Measurements from ENCODE around the gene HEXD. TPM values are rescaled to one million over a fixed set of nuclear protein-coding genes. Genes with fewer than 3 reads are reported as not detected.

The HEXD gene
- total RNA-seq, 2 experiments from 2014 or later: 24.4 to 25.0 TPM

DNA sequence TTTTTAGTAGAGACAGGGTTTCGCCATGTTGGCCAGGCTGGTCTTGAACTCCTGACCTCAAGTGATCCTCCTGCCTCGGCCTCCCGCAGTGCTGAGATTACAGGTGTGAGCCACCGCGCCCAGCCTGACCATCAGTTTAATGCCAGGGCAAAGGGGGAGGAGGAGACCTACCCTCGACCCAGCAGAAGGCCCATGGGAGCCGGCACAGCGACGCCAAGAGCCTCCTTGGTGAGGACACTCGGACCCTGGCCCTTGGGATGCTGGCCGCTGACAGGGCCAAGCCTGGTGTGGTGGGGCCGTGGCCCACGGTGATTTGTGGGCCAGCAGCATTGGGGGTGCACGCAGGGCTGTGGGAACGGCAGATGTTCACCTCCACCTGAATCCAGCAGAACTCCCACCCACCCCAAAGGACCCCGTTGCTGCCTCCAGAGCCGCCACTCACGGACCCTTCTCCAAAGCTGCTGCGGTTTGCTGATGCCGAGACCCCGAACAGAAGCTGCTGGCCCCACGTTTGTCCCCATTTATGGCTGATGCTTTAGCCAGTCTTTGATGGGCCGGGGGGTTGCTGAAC, 26.6 kb upstream of the HEXD start:
- ChIA-PET POLR2A (no interaction called here), CTCF (interaction anchor here (0.6 to 0.8 kb wide), 2 partner anchors 10 to 40 kb away, joined by 3 read pairs; no protein-coding TSS in a partner anchor)

DNA sequence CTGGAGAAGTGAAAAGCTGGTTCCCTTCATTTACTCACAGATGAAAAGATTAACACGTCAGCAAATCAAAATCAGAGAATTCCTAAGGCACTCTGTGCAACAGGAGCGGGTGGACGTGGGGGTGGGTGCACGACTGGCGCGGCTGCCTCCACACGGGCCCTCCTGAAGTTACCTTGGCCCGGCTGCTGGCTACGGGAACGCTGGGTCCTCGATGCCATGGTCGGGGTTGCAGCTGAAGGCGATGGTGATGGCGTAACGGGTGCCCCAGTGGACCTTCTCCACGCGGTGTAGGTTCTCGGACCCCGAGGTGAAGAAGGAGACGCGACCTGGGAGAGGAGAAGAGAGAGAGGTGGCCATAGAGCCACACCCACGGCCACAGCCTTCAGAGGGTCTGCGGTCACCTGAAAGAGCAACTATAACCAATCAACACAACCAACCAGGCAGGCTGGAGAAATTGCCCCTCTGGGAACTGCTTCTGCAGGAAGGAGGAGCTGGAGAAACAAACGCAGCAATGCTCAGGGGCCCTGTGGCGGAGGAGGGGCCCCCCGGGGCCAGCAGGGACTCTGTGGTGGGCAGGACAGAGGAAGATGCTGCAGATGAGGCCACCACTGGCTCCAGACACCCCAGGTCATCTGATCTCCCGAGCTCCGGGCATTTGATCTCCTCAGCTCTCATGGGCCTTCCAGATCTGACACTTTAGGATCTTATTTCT, 25.8 kb upstream of the HEXD start:
- ChIA-PET POLR2A (no interaction called here), CTCF (interaction anchor here (0.6 to 0.8 kb wide), 2 partner anchors 9 to 41 kb away, joined by 3 read pairs; no protein-coding TSS in a partner anchor)

DNA sequence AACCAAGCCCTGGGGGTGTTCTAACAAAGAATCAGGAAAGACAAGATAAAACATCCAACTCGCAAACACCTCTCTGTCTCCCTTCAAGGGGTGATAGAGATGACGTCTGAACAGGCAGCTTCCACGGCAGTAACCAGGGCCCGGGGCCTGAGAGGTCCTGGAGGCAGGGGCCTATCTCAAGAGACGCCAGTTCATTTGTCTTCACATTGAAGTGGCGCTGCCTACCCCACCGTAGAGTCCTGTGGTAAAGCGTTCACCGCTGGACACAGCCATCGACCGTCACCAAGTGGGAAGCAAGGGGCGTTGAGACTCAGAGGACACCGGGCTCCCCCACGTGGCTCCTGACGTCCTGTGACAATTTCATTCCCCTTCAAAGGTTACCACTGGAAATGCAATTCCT, 25.2 kb upstream of the HEXD start:
- CTCF ChIA-PET: no interaction called here
- POLR2A ChIA-PET: no interaction called here

DNA sequence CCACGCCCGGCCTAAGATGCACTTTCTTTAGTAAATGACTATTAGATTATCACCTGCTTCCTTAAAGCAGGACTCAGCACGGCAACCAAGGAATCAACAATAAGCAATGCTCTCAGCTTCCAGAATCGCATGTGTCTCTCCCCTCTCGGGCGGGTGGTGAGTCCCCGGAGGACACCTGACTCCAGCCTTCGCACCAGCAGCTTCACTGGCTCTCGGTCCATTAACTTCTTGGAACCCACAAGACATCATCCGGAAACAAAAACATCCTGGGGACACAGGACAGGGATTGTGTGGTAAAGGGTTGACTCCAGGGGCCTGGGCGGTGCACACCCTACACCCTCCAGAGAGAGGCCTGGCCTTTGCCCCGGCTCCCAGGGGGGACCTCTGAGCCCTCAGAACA, 23.9 kb upstream of the HEXD start:
- POLR2A ChIA-PET: interaction anchor here (0.7 to 0.8 kb wide), 2 partner anchors 168 to 303 kb away, joined by 3 read pairs; no protein-coding TSS in a partner anchor
- CTCF ChIA-PET: no interaction called here

DNA sequence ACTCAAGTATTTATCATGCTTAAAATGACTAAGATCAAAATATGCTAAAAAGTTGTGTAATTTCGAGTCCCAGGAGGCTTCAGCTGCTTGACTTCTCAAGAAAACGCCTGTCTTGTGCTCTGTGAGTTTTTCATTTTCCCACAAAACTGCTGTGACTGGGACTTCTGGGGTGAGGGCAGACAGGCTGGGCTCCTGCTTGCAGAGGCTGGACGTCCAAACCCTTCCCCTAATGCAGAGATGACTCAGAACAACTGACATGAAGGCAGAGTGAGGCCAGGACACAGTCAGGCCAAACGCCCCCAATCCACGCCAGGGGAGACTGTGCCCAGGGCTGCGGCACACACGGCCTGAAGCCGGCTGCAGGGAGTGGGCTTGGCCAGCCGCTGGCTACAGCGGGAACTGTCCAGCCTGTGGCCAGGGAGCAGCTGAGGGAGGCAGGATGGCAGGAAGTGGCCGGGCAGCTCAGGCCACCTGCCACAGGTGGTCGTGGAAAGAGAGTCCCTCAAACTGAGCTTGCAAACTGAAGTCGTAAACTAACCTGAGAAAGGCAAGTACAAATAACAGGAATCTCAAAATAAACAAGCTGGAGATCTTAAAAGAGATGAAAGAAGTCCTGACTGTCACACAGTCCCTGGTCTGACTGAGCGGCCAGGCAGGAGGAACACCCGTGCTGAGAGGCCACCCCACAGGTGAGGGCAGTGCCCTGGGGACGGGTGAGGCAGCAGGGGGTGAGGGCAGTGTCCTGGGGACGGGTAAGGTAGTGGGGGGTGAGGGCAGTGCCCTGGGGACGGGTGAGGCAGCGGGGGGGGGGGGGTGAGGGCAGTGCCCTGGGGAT, 21.3 kb upstream of the HEXD start:
- POLR2A ChIA-PET: no interaction called here
- CTCF ChIA-PET: no interaction called here

DNA sequence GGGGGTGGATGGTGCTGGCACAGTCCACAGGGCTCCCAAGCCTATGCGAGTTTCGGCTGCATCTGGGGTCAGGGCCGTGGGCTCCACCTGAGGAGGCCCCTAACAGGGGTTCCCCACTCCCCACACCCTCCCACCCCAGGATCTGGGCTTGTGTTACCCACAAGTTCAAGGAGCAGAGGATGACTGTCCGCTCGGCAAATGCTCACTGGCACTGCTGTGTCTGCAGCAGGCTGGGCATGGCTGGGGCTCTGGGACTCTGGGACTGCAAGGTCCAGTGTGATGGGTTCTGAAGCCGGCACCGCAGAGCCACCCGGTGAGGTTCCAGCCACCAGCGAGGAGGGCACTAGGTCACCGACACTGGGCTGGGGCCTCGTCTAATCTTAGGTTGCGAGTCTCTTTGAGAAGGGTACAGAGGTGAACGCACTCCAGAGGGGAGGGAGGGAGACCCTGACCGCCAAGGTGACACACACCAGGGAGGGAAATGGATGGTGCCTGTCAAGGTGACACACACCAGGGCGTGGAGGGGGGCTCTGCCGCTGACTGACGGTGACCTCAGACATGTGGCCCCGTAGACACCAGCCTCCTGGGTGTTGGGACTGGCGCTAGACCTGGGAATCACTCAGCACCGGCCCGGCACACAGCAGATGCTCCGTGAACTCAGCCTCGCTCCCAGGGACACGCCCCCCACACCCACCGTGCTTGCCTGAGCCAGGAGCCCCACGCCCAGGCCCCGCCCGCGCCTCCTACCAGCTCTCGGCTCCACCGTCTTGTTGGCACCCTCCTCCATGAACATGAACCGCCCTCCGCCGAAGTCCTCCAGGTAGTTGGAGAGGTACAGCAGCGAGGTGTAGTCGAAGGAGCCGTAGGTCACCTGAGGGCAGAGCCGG, 20.5 kb upstream of the HEXD start:
- CTCF ChIA-PET: no interaction called here
- POLR2A ChIA-PET: no interaction called here

DNA sequence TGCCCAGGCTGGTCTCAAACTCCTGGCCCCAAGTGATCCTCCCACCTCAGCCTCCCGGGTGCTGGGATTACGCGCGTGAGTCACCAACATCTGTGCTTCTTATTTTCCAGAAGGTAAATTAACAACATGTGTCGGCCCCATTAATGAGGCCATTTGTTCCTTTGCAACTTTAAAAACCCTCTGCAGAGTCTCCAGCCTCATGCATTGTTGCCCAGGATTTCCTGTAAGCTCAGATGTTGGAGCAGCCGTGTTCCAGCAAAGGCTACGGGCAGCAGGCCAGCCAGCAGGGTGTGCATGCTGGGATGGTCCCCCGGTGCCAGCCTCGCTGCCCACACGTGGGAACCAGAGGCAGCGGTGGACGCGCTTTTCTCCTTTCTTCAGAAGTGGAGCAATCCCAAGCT, 19.1 kb upstream of the HEXD start:
- ChIA-PET POLR2A (no interaction called here), CTCF (interaction anchor here (1.4 kb wide), 1 partner anchor 15 kb away, joined by 4 read pairs; no protein-coding TSS in a partner anchor)

DNA sequence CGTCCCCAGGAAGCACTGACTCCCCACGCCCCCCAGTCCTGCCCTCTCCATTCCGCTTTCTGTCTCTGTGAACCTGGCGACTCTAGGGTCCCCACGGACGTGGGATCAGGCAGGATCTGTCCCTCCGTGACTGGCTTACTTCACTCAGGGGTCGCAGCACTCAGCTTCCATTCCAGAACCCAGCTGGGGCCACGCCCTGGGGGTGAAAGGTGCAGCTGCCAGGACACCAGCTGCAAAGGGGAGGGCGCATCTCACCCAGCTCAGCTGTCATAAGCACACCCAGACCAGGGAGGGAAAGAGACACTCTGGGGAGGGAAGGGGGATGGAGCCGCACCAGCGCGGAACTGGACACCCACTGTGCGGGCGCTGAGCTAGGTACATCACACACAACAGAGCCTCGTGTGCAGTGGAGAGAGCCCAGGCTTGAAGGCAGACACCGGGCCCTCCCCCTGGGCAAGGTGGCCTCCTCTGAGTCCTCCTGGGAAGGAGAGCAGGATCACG, 18.5 kb upstream of the HEXD start:
- ChIA-PET CTCF (interaction anchor here (1.4 kb wide), 1 partner anchor 14 kb away, joined by 4 read pairs; no protein-coding TSS in a partner anchor), POLR2A (no interaction called here)

DNA sequence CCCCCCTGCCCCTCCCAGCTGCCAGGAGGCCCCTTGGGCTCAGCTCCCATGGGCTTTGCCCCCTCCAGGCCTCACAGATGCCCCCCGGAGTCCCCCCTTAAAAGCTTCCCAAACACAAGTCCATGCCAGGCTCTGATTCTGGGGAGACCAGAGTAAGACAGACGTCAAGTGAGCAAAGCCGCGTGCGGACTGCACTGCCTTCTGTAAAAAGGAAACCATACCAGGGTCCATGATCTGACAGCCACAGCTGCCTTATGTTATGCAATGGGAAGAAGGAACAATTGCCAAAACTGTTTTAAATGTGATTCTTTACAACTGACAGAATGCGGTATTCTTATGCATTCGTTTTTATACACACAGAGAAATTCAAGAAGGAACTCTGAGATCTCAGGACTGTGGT, 17.9 kb upstream of the HEXD start:
- POLR2A ChIA-PET: no interaction called here
- CTCF ChIA-PET: interaction anchor here (1.4 kb wide), 1 partner anchor 14 kb away, joined by 4 read pairs; no protein-coding TSS in a partner anchor

DNA sequence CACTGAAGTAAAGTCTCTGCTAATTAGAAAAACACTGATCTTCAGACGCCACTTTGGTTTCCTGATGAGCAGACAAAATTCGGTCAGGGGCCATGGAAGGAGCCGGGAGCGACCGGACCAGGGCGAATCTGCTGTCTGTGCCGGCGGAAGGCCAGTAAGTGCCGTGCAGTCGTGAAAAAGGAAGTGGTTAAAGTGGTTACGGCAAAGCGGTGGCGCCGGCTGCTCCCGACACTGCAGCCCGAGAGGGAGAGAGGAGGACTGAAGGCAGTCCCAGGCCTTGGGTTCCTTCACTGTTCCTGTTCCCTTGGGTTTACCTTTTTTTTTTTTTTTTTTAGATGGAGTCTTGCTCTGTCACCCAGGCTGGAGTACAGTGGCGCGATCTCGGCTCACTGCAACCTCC, 17.3 kb upstream of the HEXD start:
- ChIA-PET POLR2A (no interaction called here), CTCF (interaction anchor here (0.7 kb wide), 1 partner anchor 9 kb away, joined by 3 read pairs; no protein-coding TSS in a partner anchor)

DNA sequence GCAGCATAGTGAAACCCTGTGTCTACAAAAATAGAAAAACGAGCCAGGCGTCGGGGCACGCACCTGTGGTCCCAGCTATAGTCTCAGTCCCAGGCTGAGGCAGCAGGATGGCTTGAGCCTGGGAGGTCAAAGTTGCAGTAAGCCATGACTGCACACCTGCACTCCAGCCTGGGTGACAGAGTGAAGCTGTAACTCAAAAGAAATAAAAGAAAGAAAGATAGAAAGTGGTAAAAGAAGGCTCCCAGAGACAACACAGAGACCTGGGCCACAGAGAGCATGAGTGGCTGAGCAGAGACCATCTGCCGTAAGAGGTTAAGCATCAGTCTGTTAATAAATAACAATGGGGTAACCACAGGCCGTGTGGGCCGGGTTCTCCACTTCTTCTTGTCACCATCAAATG, 15.3 kb upstream of the HEXD start:
- POLR2A ChIA-PET: no interaction called here
- CTCF ChIA-PET: interaction anchor here (0.7 kb wide), 1 partner anchor 8 kb away, joined by 3 read pairs; no protein-coding TSS in a partner anchor

DNA sequence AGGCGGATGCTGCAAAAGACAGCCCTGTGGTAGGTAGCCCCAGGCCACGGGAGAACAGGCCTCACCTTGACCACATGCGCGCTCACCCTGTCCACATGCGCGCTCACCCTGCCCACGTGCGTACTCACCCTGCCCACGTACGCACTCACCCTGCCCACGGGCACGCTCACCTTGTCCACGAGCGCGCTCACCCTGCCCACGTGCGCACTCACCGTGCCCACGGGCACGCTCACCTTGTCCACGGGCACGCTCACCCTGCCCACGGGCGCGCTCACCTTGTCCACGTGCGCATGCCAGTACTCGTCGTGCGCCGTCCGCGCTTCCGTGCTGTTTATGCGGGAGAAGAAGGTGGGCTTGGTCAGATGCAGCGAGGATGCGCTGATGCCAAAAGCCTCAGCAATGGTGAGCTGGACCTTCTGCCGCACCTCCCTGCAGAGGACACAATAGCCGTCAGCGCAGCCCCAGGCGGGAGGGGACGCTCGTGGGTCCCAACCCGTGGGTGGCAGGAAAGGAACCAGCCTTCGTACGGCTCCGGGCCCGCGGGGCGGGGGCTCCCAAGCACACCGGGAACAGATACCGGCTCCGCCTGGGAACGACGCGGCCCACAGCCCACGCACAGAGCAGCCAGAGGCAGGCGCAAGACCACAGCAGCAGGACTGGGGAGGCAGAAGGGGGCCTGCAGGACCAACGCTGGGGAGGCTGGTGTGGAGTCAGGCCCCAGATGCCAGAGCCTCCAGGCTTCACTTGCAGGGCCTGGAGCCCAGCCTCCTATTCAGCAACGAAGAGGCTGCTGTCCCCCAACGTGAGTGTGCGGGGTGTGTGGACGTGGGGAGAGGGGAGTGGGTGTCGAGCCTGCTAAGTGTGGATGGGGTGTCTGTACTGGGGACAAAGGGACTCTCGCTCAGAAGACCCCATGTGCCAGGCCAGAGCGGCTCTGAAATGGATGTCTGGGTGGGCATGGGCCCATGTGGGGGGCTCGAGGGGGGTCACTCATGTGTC, 14.2 kb upstream of the HEXD start:
- CTCF ChIA-PET: interaction anchor here (0.7 kb wide), 1 partner anchor 21 kb away, joined by 3 read pairs; no protein-coding TSS in a partner anchor

DNA sequence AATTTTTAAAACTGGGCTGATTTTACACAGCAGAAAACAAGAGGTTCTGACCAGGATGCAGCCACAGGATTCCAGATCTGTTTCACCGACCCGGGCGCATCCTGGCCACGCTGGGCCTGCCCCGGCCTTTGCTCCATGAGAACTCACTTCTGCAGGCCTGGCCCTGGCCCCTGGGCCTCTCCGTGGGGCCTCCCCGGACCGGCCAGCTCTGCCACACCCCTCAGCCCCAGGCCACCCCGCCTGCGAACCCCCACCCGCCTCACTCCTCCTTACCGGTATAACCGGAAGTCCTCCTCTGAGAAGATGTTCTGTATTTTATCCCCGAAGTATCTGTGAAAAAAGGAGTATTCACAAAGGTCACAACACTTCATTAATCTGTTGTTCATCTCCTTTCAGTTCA, 13.1 kb upstream of the HEXD start:
- CTCF ChIA-PET: interaction anchor here (0.7 kb wide), 1 partner anchor 20 kb away, joined by 3 read pairs; no protein-coding TSS in a partner anchor
- POLR2A ChIA-PET: interaction anchor here (0.6 kb wide), 2 partner anchors 12 to 34 kb away, joined by 5 to 6 read pairs; no protein-coding TSS in a partner anchor

More for the DNA sequence above, 14.2 kb upstream of the HEXD start:
- POLR2A ChIA-PET: no interaction called here

DNA sequence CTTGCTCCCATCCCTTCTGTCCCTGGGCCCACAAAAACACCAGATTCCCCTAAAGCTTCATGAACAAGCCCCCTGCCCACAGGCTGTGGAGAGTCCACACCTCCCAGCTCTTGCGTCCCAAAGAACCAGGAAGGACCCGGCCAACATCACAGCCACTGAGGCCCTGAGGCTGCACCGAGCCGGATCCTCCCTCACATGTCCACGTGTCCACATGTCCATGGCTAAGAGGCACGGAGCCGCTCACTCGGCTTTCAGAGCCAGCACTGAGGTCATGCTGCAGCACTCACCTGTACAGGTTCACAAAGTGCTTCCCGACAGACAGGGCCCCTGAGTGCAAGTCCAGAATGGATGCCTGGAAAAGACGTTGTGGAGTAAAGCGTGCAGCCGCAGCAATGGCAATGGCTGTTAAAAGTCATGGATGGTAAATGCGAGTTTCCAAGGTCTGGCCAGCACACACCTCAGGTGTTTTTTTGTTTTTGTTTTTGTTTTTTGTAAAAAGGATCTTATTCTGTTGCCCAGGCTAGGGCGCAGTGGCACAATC, 11.9 kb upstream of the HEXD start:
- POLR2A ChIA-PET: no interaction called here
- CTCF ChIA-PET: no interaction called here

DNA sequence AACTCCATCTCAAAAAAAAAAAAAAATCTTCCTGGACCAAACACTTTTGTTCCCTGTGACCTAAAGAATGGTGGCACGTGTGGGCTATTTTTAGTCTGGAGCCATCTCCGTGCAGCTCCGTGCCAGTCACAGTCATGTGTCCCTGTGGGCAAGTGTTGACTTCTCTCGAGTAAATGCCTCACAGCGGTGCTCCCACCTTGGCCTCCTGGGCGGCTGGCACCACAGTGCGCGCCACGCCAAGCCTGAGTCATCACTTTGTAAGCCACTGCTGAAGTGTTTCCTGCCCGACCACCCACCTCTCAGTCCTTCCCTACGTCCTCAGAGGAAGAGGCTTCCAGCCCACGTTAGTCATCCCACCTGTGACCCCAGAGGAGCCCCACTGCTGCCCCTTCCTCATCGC, 10.9 kb upstream of the HEXD start:
- ChIA-PET CTCF (interaction anchor here (0.6 kb wide), 1 partner anchor 25 kb away, joined by 3 read pairs; no protein-coding TSS in a partner anchor), POLR2A (no interaction called here)

DNA sequence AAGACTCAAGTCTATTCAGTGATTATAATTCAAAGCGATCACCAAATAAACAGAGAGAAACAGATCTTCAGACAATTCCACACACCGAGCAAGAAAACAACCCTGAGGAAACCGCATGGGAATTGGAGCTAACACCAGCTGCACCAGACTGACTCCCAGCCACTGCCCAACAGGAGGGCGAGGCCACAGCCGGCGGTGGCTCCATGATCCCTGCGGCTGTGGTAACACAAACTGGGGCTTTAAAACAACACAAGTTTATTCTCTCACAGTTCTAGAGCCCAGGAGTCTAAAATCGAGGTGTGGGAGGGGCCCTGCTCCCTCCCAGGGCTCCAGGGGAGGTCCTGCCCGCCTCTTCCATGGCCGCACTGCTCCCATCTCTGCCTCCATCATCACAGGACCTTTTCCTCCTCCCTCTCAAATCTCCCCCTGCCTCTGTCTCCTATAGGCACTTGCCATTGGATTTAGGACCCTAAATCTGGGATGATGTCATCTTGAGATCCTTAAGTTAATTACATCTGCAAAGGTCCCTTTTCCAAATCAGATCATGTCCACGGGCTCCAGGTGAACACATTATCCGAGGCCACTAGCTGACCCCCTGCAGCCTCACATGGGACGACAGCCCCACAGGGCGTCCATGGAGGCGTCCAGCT, 9.7 kb upstream of the HEXD start:
- ChIA-PET CTCF (no interaction called here), POLR2A (no interaction called here)

DNA sequence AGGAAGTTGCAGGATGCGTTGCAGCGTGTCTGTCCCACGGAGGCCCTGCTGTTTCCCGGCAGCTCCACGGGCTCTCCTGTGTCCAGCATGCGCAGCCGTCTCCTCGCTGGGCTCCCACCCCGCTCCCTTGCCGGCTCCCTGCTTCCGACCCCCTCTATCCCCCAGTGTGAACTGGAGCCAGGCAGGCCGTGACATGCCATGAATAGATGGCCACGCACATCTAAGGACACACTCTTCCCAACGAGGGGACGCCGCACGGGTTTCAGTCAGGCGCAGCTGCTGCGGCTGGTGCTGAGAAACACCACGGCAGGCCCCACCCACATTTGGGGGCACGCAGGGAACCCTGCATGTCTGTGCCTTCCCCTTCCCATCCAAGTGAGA, 9.2 kb upstream of the HEXD start:
- POLR2A ChIA-PET: interaction anchor here (0.7 kb wide), 1 partner anchor 171 kb away, joined by 4 read pairs; no protein-coding TSS in a partner anchor
- CTCF ChIA-PET: interaction anchor here (1.7 kb wide), 1 partner anchor 57 kb away, joined by 6 read pairs; no protein-coding TSS in a partner anchor

All from activated CD8-positive, alpha-beta memory T cell treated with anti-CD3 and anti-CD28 coated beads for 36 hours (primary cell).